Tibial artery (tissue), 4 donors: ENCODE data around the gene EYS.

Experiments
- DNase-seq, 2 donors: peaks; one replicate each; pipeline ENCODE4 v3.0.0-alpha.2; 2019
- H3K27ac ChIP-seq, 2 donors: fragments of 200-600 bp; sonication (generic) in 1 of 2; 1 replicate in 1 of 2; 2 replicates in 1 of 2; pipeline ENCODE4 v1.5.1; 2018 to 2019; ENCODE audit warnings: mild to moderate bottlenecking in 1 of 2
- H3K27me3 ChIP-seq, 2 donors: fragments of 200-600 bp; sonication (generic) in 1 of 2; one replicate each; pipeline versions ENCODE4 v1.5.1 to v1.6.0; 2016 to 2019
- H3K36me3 ChIP-seq, 3 donors: fragments of 200-600 bp; sonication (generic) in 2 of 3; one replicate each; pipeline ENCODE4 v1.5.1; 2016 to 2019; ENCODE audit warnings: mild to moderate bottlenecking in 2 of 3
- H3K4me1 ChIP-seq, 4 donors: fragments of 200-600 bp; sonication (generic) in 2 of 4; 1 replicate in 3 of 4; 2 replicates in 1 of 4; pipeline ENCODE4 v1.5.1; 2016 to 2019
- H3K4me3 ChIP-seq, 2 donors: fragments of 200-600 bp; sonication (generic) in 1 of 2; 1 replicate in 1 of 2; 2 replicates in 1 of 2; pipeline ENCODE4 v1.5.1; 2018 to 2019; ENCODE audit warnings: mild to moderate bottlenecking in 2 of 2
- H3K9me3 ChIP-seq, 3 donors: fragments of 200-600 bp; sonication (generic) in 1 of 3; one replicate each; pipeline ENCODE4 v1.5.1; 2016 to 2019
- intact Hi-C: fragments of 100-400 bp; cut with DNase I; formaldehyde crosslinking; loops from one replicate; pipeline ENCODE4 v1.15.0; 2023; ENCODE audit warnings: low total_unique reads
- TF ChIP-seq, protein P1 (sequence below), 2 experiments: fragments of 200-600 bp in 1 of 2; fragments of 450-650 bp in 1 of 2; IDR thresholded peaks; one replicate each; pipeline ENCODE4 v1.5.1; 2017 to 2019; ENCODE audit warnings: antibody characterized with exemption in 2 of 2, mild to moderate bottlenecking in 1 of 2, moderate library complexity in 1 of 2

EYS gene

DNA sequence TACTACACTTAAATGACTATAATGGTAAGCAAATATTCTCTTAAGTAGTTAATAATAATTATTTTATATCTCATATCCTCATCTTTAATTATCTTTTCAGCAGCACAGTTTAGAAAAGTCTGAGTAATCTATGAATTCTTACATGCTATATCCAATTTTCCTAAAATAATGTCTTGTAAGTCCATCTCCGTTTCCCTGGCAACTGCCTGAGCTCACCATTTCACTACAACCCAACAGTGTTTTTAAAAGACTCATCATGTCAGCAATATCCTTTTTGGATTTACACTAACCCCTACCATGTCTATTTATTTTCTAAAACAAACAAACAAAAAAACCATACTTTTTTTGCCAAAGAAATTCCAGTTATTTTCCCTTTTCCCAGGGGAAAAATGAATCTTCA, 859.6 kb downstream of the EYS start:
- Histone ChIP-seq H3K4me3 (no peak overlapping the region), H3K36me3 (no peaks in the 10 kb centered on the region), H3K27me3 (no peaks in the 10 kb centered on the region), H3K9me3 (no peaks in the 10 kb centered on the region), H3K4me1 (no peaks in the 10 kb centered on the region), H3K27ac (no peak overlapping the region)
- TF ChIP-seq, protein P1, sequence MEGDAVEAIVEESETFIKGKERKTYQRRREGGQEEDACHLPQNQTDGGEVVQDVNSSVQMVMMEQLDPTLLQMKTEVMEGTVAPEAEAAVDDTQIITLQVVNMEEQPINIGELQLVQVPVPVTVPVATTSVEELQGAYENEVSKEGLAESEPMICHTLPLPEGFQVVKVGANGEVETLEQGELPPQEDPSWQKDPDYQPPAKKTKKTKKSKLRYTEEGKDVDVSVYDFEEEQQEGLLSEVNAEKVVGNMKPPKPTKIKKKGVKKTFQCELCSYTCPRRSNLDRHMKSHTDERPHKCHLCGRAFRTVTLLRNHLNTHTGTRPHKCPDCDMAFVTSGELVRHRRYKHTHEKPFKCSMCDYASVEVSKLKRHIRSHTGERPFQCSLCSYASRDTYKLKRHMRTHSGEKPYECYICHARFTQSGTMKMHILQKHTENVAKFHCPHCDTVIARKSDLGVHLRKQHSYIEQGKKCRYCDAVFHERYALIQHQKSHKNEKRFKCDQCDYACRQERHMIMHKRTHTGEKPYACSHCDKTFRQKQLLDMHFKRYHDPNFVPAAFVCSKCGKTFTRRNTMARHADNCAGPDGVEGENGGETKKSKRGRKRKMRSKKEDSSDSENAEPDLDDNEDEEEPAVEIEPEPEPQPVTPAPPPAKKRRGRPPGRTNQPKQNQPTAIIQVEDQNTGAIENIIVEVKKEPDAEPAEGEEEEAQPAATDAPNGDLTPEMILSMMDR (IDR thresholded peaks at IDR 0.05): no peak
- DNase-seq: no peak
- intact Hi-C loops: no loop called here

DNA sequence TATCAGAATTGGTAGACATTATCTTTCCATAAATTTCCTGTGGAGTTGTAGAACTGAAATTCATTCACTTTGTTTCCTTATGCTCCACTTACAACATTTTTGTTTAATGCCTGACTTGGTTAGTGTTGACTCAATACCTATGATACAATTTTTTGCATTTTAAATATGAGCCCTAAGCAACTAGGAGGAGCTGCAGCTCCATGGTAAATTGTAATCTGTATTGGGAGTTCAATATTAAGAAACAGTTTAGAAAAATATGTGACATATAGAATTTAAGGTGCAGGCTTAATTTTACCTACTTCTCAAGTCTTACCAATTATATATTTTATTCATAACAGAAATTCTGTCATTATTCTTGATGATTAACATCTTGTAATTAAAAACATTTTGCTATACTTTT, 868.3 kb downstream of the EYS start:
- Histone ChIP-seq H3K9me3 (no peaks in the 10 kb centered on the region), H3K27me3 (no peaks in the 10 kb centered on the region), H3K27ac (no peak overlapping the region), H3K36me3 (no peaks in the 10 kb centered on the region), H3K4me3 (no peak overlapping the region), H3K4me1 (no peaks in the 10 kb centered on the region)
- TF ChIP-seq, protein P1 (IDR thresholded peaks at IDR 0.05): no peak
- intact Hi-C loops: no loop called here
- DNase-seq: no peak

DNA sequence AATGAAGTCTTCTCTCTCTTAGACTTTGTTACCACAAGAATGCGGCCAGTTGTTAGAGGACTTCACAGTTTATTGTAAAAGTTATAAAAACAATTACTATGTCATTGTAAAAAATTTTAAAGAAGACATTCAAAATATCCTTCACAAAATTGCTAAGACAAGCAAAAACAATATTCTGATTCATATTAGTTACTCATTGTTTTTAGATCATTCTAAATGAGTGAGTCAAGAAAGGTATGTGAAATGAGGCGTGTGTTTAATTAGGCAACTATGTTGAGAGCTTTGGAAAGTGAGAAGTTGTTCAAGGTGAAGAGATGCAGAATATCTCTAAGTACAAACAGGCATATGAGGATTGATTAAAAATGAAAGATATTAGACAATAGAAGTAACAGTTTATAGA, 875.3 kb downstream of the EYS start:
- intact Hi-C loops: no loop called here
- Histone ChIP-seq H3K9me3 (no peaks in the 10 kb centered on the region), H3K27ac (no peak overlapping the region), H3K4me1 (no peaks in the 10 kb centered on the region), H3K27me3 (no peaks in the 10 kb centered on the region), H3K36me3 (no peaks in the 10 kb centered on the region), H3K4me3 (no peak overlapping the region)
- TF ChIP-seq, protein P1 (IDR thresholded peaks at IDR 0.05): no peak
- no peak for DNase-seq

DNA sequence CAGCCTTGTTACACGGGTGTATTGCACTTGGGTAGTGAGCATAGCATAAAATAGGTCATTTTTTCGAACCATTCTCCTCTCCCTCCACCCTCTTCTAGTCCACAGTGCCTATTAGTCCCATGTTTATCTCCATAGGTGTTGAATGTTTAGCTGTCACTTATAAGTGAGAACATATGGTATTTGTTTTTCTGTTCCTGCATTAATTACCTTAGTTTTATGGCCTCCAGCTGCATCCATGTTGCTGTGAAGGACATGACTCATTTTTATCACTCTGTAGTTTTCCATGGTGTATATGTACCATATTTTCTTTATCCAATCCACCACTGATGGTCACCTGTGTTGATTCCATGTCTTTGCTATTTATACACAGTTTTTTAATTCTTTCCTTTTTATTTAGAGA, 889.5 kb downstream of the EYS start:
- intact Hi-C loops: no loop called here
- no peak for DNase-seq
- H3K9me3 ChIP-seq: no peaks in the 10 kb centered on the region
- H3K36me3 ChIP-seq: no peaks in the 10 kb centered on the region
- no peaks in the 10 kb centered on the region for H3K27me3 ChIP-seq
- H3K4me1 ChIP-seq: no peaks in the 10 kb centered on the region
- no peak overlapping the region for H3K4me3 ChIP-seq
- H3K27ac ChIP-seq: no peak overlapping the region
- TF ChIP-seq, protein P1 (IDR thresholded peaks at IDR 0.05): no peak

DNA sequence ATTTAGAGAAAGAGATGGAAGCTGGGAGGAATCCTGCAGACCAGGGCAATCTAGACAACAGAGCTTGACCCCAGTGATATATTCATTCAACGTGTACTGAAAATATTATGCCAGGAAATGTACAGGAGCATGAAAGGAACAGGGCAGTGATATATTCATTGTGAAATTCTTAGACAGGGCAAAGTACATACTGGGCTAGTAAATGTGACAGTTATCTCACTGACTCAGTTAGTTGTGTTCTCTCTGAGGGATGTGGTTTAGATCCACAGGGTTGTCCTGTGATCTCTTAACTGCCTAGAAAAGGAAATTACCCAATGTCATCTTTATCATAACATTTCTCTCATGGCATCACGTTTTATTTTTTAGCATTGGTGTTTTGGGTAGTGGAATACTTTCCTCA, 891.3 kb downstream of the EYS start:
- DNase-seq: no peak
- intact Hi-C loops: no loop called here
- Histone ChIP-seq H3K9me3 (no peaks in the 10 kb centered on the region), H3K27me3 (no peaks in the 10 kb centered on the region), H3K27ac (no peak overlapping the region), H3K36me3 (no peaks in the 10 kb centered on the region), H3K4me1 (no peaks in the 10 kb centered on the region), H3K4me3 (no peak overlapping the region)
- TF ChIP-seq, protein P1 (IDR thresholded peaks at IDR 0.05): no peak

DNA sequence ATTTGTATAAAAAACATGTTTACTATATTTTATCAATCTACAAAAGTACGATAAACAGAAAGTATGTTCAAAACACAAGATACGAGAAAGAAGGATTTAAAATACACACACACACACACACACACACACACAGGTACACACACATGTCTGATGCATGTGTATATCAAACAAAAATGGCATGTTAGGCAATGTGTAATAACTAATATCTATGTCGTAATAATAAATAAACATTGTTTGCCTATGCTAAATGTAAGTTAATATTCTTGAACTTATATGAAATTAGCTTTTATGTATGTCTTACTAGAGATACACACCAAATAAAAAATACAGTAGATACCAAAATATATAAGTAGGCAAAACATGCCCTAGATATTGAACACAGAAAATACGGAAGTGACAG, 894.9 kb downstream of the EYS start:
- TF ChIP-seq, protein P1 (IDR thresholded peaks at IDR 0.05): no peak
- Histone ChIP-seq H3K4me1 (no peaks in the 10 kb centered on the region), H3K9me3 (no peaks in the 10 kb centered on the region), H3K27ac (no peak overlapping the region), H3K27me3 (no peaks in the 10 kb centered on the region), H3K36me3 (no peaks in the 10 kb centered on the region), H3K4me3 (no peak overlapping the region)
- intact Hi-C loops: no loop called here
- DNase-seq: no peak
